ENCODE data around the gene PLA2G4D. TPM values are rescaled to one million over a fixed set of nuclear protein-coding genes. Genes with fewer than 3 reads are reported as not detected.

The PLA2G4D gene
- total RNA-seq, 3 donors from 2014 or later (not counting 1 experiment from before 2014, with no cell fraction given): not detected

- ATAC-seq (no peak), DNase-seq (no peak)
- no peak overlapping the region for H3K4me3 ChIP-seq (ENCODE audit: low read length)
- Mint-ChIP-seq H3K4me1 (peaks cover 0 to 7% of the 10 kb centered on the region in 2 donors), H3K27ac (no peak overlapping the region), H3K4me3 (no peak overlapping the region), H3K9me3 (peaks cover 0 to 3% of the 10 kb centered on the region in 2 donors), H3K36me3 (no peaks in the 10 kb centered on the region), H3K27me3 (ENCODE audit: low read depth in 2 of 2) (peaks cover 14 to 25% of the 10 kb centered on the region in 2 donors)
- TF ChIP-seq CTCF (IDR thresholded peaks at IDR 0.05): no peak
- H3K4me1 ChIP-seq (ENCODE audit: control insufficient read depth, insufficient read depth, low read length): no peaks in the 10 kb centered on the region
- intact Hi-C loops (cut with micrococcal nuclease): no loop called here
- 89% methylated on average over 17 of the region's 17 CpGs for WGBS (ENCODE audit: insufficient coverage)
- no peak overlapping the region for H3K27ac ChIP-seq (ENCODE audit: low read length)
- no peaks in the 10 kb centered on the region for H3K9me3 ChIP-seq (ENCODE audit: control insufficient read depth, insufficient read depth, low read length)
- no peaks in the 10 kb centered on the region for H3K36me3 ChIP-seq (ENCODE audit: control insufficient read depth, insufficient read depth, low read length)
- H3K27me3 ChIP-seq (ENCODE audit: control insufficient read depth, insufficient read depth, low read length): no peaks in the 10 kb centered on the region
Measured at GRCh38 chr15:42069496-42070278, 24.7 kb downstream of the PLA2G4D start.

GRCh38 chr15:42069025-42069424 is 25.3 kb downstream of the PLA2G4D start:
- Mint-ChIP-seq H3K4me1 (peaks cover 0 to 7% of the 10 kb centered on the region in 2 donors), H3K36me3 (no peaks in the 10 kb centered on the region), H3K27me3 (ENCODE audit: low read depth in 2 of 2) (peaks cover 14 to 25% of the 10 kb centered on the region in 2 donors), H3K9me3 (peaks cover 0 to 3% of the 10 kb centered on the region in 2 donors), H3K4me3 (no peak overlapping the region), H3K27ac (no peak overlapping the region)
- ATAC-seq (no peak), DNase-seq (no peak)
- no peak for TF ChIP-seq CTCF (IDR thresholded peaks at IDR 0.05)
- Histone ChIP-seq H3K27me3 (ENCODE audit: control insufficient read depth, insufficient read depth, low read length) (no peaks in the 10 kb centered on the region), H3K4me1 (ENCODE audit: control insufficient read depth, insufficient read depth, low read length) (no peaks in the 10 kb centered on the region), H3K36me3 (ENCODE audit: control insufficient read depth, insufficient read depth, low read length) (no peaks in the 10 kb centered on the region), H3K27ac (ENCODE audit: low read length) (no peak overlapping the region), H3K4me3 (ENCODE audit: low read length) (no peak overlapping the region), H3K9me3 (ENCODE audit: control insufficient read depth, insufficient read depth, low read length) (no peaks in the 10 kb centered on the region)
- WGBS (ENCODE audit: insufficient coverage): 80% methylated on average over 7 of the region's 7 CpGs
- intact Hi-C loops (cut with micrococcal nuclease): no loop called here

GRCh38 chr15:42068601-42069000 is 25.8 kb downstream of the PLA2G4D start:
- H3K27ac Mint-ChIP-seq: no peak overlapping the region
- H3K4me1 Mint-ChIP-seq: peaks cover 0 to 7% of the 10 kb centered on the region in 2 donors
- ATAC-seq (no peak), DNase-seq (no peak)
- WGBS (ENCODE audit: insufficient coverage): 85% methylated on average over 14 of the region's 14 CpGs
- Histone ChIP-seq H3K27ac (ENCODE audit: low read length) (no peak overlapping the region), H3K4me1 (ENCODE audit: control insufficient read depth, insufficient read depth, low read length) (no peaks in the 10 kb centered on the region), H3K36me3 (ENCODE audit: control insufficient read depth, insufficient read depth, low read length) (no peaks in the 10 kb centered on the region), H3K9me3 (ENCODE audit: control insufficient read depth, insufficient read depth, low read length) (no peaks in the 10 kb centered on the region), H3K27me3 (ENCODE audit: control insufficient read depth, insufficient read depth, low read length) (no peaks in the 10 kb centered on the region), H3K4me3 (ENCODE audit: low read length) (no peak overlapping the region)
- H3K9me3 Mint-ChIP-seq: peaks cover 0 to 3% of the 10 kb centered on the region in 2 donors
- H3K27me3 Mint-ChIP-seq (ENCODE audit: low read depth in 2 of 2): peaks cover 14 to 20% of the 10 kb centered on the region in 2 donors
- no peak for TF ChIP-seq CTCF (IDR thresholded peaks at IDR 0.05)
- no peaks in the 10 kb centered on the region for H3K36me3 Mint-ChIP-seq
- intact Hi-C loops (cut with micrococcal nuclease): no loop called here
- no peak overlapping the region for H3K4me3 Mint-ChIP-seq

Measured in natural killer cell (primary cell).